ENCODE results near the gene VSX2. TPM values are rescaled to one million over a fixed set of nuclear protein-coding genes. Genes with fewer than 3 reads are reported as not detected.
A peak's percentile ranks its signal among the peaks of the same experiment; 100 is the strongest.

Gene VSX2
- total RNA-seq, 4 donors from 2014 or later = not detected

DNA sequence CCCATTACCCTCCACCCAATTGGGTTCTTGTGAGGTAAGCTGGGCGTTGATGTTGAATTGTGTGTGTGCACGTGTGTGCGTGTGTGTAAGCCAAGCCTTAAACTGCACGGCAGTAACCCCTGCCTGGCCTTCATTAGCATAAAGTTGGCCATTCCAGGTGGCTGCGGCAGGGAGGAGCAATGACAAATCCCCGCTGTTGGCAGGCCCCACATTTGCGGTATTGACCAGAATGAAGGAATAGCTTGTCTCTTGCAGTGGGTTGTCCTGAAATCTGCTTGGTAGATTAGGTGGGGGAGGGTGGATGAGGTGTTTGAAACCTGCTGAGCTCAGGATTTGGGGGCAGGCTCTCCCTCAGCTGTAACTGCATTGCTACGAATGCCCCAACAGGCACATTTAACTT is 7.3 kb downstream of the VSX2 start:
- ATAC-seq (ENCODE audit: low FRiP score) = no peak
- DNase-seq (ENCODE audit: low spot score) = no peak
- TF ChIP-seq, protein P1, sequence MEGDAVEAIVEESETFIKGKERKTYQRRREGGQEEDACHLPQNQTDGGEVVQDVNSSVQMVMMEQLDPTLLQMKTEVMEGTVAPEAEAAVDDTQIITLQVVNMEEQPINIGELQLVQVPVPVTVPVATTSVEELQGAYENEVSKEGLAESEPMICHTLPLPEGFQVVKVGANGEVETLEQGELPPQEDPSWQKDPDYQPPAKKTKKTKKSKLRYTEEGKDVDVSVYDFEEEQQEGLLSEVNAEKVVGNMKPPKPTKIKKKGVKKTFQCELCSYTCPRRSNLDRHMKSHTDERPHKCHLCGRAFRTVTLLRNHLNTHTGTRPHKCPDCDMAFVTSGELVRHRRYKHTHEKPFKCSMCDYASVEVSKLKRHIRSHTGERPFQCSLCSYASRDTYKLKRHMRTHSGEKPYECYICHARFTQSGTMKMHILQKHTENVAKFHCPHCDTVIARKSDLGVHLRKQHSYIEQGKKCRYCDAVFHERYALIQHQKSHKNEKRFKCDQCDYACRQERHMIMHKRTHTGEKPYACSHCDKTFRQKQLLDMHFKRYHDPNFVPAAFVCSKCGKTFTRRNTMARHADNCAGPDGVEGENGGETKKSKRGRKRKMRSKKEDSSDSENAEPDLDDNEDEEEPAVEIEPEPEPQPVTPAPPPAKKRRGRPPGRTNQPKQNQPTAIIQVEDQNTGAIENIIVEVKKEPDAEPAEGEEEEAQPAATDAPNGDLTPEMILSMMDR (IDR thresholded peaks at IDR 0.05) = no peak

DNA sequence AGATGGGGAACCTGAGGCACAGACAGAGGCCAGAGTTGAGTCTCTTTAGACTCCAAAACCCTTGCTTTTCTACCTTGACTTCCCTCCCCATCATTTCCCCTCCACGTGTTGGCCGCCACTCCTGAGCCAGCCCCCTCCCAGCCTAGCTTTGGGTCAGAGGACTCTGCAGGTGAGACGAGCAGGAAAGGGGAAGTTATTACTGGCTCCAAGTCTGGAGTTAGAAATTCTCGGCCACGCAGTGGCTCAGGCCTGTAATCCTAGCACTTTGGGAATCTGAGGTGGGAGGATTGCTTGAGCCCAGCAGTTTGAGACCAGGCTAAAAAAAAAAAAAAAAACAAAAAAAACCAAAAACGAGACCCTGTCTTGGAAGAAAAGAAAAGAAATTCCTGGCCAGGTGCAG is 8.8 kb downstream of the VSX2 start:
- DNase-seq (ENCODE audit: low spot score) (no peak), ATAC-seq (ENCODE audit: low FRiP score) (no peak)
- TF ChIP-seq, protein P1 (IDR thresholded peaks at IDR 0.05) = no peak

DNA sequence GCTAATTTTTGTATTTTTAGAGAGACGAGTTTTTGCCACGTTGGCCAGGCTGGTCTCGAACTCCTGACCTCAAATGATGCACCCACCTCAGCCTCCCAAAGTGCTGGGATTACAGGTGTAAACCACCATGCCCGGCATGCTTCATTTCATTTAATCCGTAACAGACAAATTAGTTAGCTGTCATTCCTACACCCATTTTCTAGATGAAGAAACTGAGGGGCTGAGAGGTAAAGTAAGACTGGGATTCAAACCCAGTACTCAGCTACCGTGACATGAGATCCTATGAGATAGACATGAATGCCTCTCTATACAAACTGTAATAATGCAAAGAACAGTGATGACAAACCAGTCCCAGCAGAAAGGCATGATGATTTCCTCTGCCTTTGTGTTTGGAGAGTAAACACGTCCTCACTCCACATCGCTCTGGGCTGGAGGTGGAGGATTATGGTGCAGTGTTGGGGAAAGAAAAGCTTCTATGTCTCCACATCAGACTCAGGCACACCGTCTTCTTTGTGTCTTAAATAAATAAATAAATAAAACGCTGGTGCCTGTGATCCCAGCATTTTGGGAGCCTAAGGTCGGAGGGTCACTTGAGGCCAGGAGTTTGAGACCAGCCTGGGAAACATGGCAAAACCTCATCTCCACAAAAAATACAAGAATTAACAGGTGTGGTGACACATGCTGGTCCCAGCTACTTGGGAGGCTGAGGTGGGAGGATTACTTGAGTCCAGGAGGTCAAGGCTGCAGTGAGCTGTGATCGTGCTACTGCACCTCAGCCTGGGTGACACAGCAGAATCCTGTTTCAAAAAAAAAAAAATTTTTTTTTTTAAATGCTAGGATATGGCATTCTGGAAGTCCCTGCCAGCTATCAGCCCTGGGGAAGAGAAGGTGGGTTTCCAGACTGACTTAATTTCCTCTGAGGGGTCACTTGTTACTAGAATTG is 10.5 kb downstream of the VSX2 start:
- no peak for ATAC-seq (ENCODE audit: low FRiP score)
- DNase-seq (ENCODE audit: low spot score) = no peak
- TF ChIP-seq, protein P1 (IDR thresholded peaks at IDR 0.05) = no peak

DNA sequence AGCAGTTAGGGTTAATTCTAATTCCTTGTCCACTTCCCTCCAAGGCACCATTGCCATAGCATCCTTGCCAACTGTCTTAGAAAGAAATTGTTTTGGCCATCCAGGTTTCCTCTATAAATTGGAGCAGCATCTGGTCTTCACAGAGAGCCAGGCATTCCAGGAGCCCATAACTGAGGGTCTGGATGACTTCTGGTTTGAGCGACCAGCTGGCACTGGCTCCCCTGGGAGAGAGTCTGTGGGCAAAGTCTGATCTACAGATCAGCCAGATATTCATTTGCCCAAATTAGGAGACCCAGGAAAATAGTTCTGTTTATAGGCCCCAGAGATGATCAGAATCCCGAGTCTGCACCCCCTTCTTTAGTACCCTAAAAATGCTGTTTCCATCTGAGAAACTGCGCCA is 16.0 kb downstream of the VSX2 start:
- ATAC-seq (ENCODE audit: low FRiP score) = no peak
- no peak for DNase-seq (ENCODE audit: low spot score)
- TF ChIP-seq, protein P1 (IDR thresholded peaks at IDR 0.05) = no peak

DNA sequence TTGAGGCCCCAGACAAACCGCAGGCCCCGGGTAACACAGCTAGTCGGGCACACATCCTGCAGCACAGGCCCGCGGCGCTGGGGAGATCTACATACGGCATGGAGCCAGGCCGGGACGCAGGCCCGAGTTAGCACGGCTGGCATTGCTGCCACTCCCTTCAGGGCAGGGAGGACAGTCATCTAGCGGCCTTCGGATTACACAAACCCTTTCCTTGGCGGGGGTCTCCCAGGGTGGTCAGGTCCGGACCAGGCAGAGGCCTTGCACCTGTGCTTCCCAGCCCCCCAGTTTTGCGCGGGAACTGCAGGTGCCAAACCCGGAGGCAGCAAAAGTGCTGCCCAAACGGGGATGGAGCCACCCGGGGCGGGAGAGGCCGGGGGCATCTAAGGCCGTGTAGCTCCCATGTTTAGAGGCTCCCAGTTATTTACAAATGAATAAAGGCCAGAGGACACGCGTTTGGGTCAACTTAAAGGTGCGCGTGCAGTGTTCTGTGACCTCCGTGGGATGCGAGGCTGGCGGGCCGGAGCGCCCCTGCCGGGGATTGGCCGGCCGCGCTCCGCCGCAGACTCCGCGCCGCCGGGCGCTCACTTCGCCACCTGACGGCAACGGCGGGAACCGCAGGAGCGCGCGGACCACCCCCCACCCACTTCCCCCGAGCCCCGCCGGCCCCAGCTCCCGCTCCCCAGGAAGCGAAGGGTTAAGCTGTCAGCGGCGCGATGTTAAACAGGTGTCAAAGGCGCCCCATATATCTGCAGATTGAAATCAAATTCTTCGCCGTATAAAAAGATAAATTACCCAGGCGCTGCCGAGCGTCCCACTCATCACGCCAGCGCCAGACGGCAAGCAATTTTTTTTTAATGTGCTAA is 18.1 kb downstream of the VSX2 start:
- DNase-seq (ENCODE audit: low spot score) = no peak
- TF ChIP-seq, protein P1 (IDR thresholded peaks at IDR 0.05) = peak in 1 of 3 donors; percentile 55
- peak; percentile 87 for ATAC-seq (ENCODE audit: low FRiP score)

DNA sequence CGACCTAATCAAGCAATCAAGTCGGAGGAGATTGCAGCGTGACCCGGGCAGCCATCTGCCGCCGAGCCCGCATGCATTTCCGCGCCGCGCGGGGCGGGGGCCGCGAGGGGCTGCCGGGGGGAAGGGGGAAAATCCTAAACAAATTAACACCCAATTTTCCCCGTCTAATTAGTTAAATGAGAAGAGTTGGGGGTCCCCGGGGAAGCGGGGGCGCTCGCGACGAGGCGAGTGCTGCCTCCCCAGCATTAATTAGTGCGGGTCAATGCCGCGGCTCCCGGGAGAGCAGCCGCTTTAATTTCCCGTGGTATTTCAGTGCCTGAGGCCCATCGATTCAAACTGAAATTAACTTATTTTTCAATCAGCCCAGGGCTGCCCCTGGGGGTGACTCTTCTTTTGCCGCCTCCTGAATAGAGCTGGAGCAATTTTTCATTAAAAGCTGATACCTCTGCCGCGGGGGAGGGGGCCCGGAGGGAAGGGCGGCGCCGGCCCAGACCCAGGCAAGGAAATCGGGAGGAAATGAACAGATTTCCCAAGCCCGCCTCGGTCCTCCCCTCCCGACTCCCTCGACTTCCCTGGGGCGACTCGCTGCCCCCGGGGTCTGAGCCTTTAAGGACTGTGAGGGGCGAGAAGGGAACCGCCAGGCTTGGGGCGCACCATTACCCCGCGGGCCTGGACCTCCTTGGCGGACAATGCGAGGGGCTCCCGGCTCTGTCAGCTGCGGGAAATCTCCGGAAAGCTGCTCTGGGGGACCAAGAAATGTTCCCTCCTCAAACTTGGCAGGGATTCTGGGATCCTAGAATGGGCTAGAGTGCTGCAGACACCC is 18.9 kb downstream of the VSX2 start:
- no peak for DNase-seq (ENCODE audit: low spot score)
- TF ChIP-seq, protein P1 (IDR thresholded peaks at IDR 0.05) = no peak
- ATAC-seq (ENCODE audit: low FRiP score) = peak; percentile 21

Measured in omental fat pad (tissue), 4 donors.